SU-DHL-6 (cell line): ENCODE measurements around the gene RAB44.

Source experiments
- H2AFZ ChIP-seq: fragments of 200-600 bp; sonication (generic); 2 replicates; pipeline ENCODE4 v1.6.1; 2014; ENCODE audit warnings: low read depth, mild to moderate bottlenecking, moderate library complexity, mixed read lengths, antibody characterized with exemption, low read length; ENCODE audit not compliant: severe bottlenecking
- H3F3A ChIP-seq: fragments of 200-600 bp; shearing (Covaris generic); 2 replicates; pipeline ENCODE4 v1.6.0; 2016; ENCODE audit warnings: antibody characterized with exemption, mild to moderate bottlenecking; ENCODE audit not compliant: insufficient read depth
- H3K27ac ChIP-seq: fragments of 200-600 bp; sonication (generic); 2 replicates; pipeline ENCODE4 v1.5.1; 2016; ENCODE audit warnings: low read depth, mild to moderate bottlenecking, low read length, moderate library complexity, mixed read lengths
- H3K27me3 ChIP-seq: fragments of 200-600 bp; sonication (generic), shearing (Covaris generic); 2 replicates; pipeline ENCODE4 v1.6.0; 2014; ENCODE audit warnings: mild to moderate bottlenecking, low read length
- H3K36me3 ChIP-seq: fragments of 200-600 bp; sonication (generic); 2 replicates; pipeline ENCODE4 v1.6.1; 2014; ENCODE audit warnings: mild to moderate bottlenecking, low read length, mixed read lengths
- H3K4me2 ChIP-seq: fragments of 300-600, 200-600 bp; shearing (Covaris generic), sonication (generic); 2 replicates; pipeline ENCODE4 v1.6.0; 2014; ENCODE audit warnings: low read length, low read depth, mild to moderate bottlenecking; ENCODE audit not compliant: poor library complexity, severe bottlenecking
- H3K4me3 ChIP-seq: fragments of 200-600 bp; sonication (generic); 2 replicates; pipeline ENCODE4 v1.5.1; 2014; ENCODE audit warnings: antibody characterized with exemption, low read length, mild to moderate bottlenecking, mixed read lengths; ENCODE audit not compliant: insufficient read depth, poor library complexity, severe bottlenecking
- H3K79me2 ChIP-seq: fragments of 200-600 bp; sonication (generic); 2 replicates; pipeline ENCODE4 v1.6.1; 2014; ENCODE audit warnings: mild to moderate bottlenecking, low read length, moderate library complexity; ENCODE audit not compliant: insufficient read depth
- H3K9ac ChIP-seq: fragments of 200-600 bp; sonication (generic); 2 replicates; pipeline ENCODE4 v1.7.0; 2014; ENCODE audit warnings: mild to moderate bottlenecking, low read length
- H3K9me2 ChIP-seq: fragments of 200-600 bp; sonication (generic); replicated peaks from 2 replicates; pipeline ENCODE4 v1.6.1; 2014; ENCODE audit warnings: low read length; ENCODE audit not compliant: insufficient read depth
- H3K9me3 ChIP-seq: fragments of 200-600 bp; sonication (generic); 2 replicates; pipeline ENCODE4 v1.6.1; 2014; ENCODE audit warnings: low read length, mixed read lengths; ENCODE audit not compliant: insufficient read depth
- H4K20me1 ChIP-seq: fragments of 200-600 bp; sonication (generic); 2 replicates; pipeline ENCODE4 v1.6.1; 2014; ENCODE audit warnings: low read depth, mild to moderate bottlenecking, antibody characterized with exemption, low read length, moderate library complexity, mixed read lengths
- CTCF ChIP-seq: fragments of 200-600 bp; sonication (generic); IDR thresholded peaks from one replicate; pipeline ENCODE4 v1.5.1; 2017; ENCODE audit warnings: antibody characterized with exemption, mild to moderate bottlenecking, low read length, moderate library complexity; ENCODE audit not compliant: insufficient read depth, poor library complexity, severe bottlenecking
- EZH2phosphoT487 ChIP-seq: fragments of 200-600 bp; sonication (generic), shearing (Covaris generic); conservative IDR thresholded peaks from 2 replicates; pipeline ENCODE4 v1.6.1; 2018; ENCODE audit warnings: mild to moderate bottlenecking, antibody characterized with exemption, low read length, moderate library complexity, mixed read lengths

RAB44 gene

GRCh38 chr6:36677753-36678487 lies 19.7 kb upstream of the RAB44 start:
- no peak overlapping the region for H3K4me3 ChIP-seq
- no peak for TF ChIP-seq CTCF
- TF ChIP-seq EZH2phosphoT487 = no peak
- H3K4me2 ChIP-seq = peak overlapping the region; percentile 47
- H3K27ac ChIP-seq = no peak overlapping the region
- H2AFZ ChIP-seq = no peak overlapping the region
- no peaks in the 10 kb centered on the region for H3K27me3 ChIP-seq
- no peaks in the 10 kb centered on the region for H3K36me3 ChIP-seq
- 0 out of 2 replicates have a peak overlapping the region, but pooled peaks have one; percentile 11 for H3K9ac ChIP-seq
- no peaks in the 10 kb centered on the region for H3K9me2 ChIP-seq
- H3K9me3 ChIP-seq = no peaks in the 10 kb centered on the region
- H4K20me1 ChIP-seq = no peaks in the 10 kb centered on the region
- H3F3A ChIP-seq = peaks cover 29% of the 10 kb centered on the region
- no peaks in the 10 kb centered on the region for H3K79me2 ChIP-seq

GRCh38 chr6:36678488-36679042 lies 19.1 kb upstream of the RAB44 start, which contains the start of gene CDKN1A:
Gene CDKN1A, plus strand, starts transcription at chr6:36678714. Its CDS starts 5,388 bp downstream, at chr6:36684102.
- TF ChIP-seq EZH2phosphoT487 (peak; percentile 38; the same call in 1 of the 2 replicates), CTCF (no peak)
- no peaks in the 10 kb centered on the region for H3K9me2 ChIP-seq
- H3K79me2 ChIP-seq = no peaks in the 10 kb centered on the region
- no peaks in the 10 kb centered on the region for H4K20me1 ChIP-seq
- H3K9me3 ChIP-seq = no peaks in the 10 kb centered on the region
- H3K4me3 ChIP-seq = peak within 1 kb of the TSS; percentile 35
- H3K27me3 ChIP-seq = no peaks in the 10 kb centered on the region
- H3K4me2 ChIP-seq = peak within 1 kb of the TSS; percentile 47
- H3K36me3 ChIP-seq = no peaks in the 10 kb centered on the region
- peaks cover 29% of the 10 kb centered on the region for H3F3A ChIP-seq
- H2AFZ ChIP-seq = no peak within 1 kb of the TSS
- peak within 1 kb of the TSS; percentile 11 for H3K9ac ChIP-seq
- no peak within 1 kb of the TSS for H3K27ac ChIP-seq

GRCh38 chr6:36679043-36679833 lies 18.4 kb upstream of the RAB44 start:
- Histone ChIP-seq H3K9ac (peak overlapping the region; percentile 11), H3K36me3 (no peaks in the 10 kb centered on the region), H3K79me2 (no peaks in the 10 kb centered on the region), H3K9me2 (no peaks in the 10 kb centered on the region), H3F3A (peaks cover 29% of the 10 kb centered on the region), H3K4me3 (peak overlapping the region; percentile 35), H4K20me1 (no peaks in the 10 kb centered on the region), H3K9me3 (no peaks in the 10 kb centered on the region), H3K4me2 (peak overlapping the region; percentile 47), H3K27ac (no peak overlapping the region), H3K27me3 (no peaks in the 10 kb centered on the region), H2AFZ (no peak overlapping the region)
- TF ChIP-seq EZH2phosphoT487 (0 out of 2 replicates have a peak, but pooled peaks have one; percentile 8), CTCF (no peak)
